B cell (primary cell): Measurements from ENCODE around the gene FMNL1. TPM values are rescaled to one million over a fixed set of nuclear protein-coding genes. Genes with fewer than 3 reads are reported as not detected.

ENCODE experiments used
- ATAC-seq: fragments of 200-7000 bp; cut with Tn5 transposase; one replicate; pipeline ENCODE4 v1.10.0; 2021; ENCODE audit warnings: low read depth, mild to moderate bottlenecking, moderate number of reproducible peaks, moderate library complexity
- CTCF ChIA-PET: fragments of 350-600 bp; sonication (Branson Sonifier 250); formaldehyde crosslinking; loops from one replicate; lab custom pipeline; 2021; ENCODE audit warnings: antibody characterized with exemption, inconsistent platforms; lab: Charles Lee
- POLR2A ChIA-PET: fragments of 350-600 bp; sonication (Branson Sonifier 250); formaldehyde crosslinking; loops from one replicate; lab custom pipeline; 2021; ENCODE audit warnings: antibody characterized with exemption; lab: Charles Lee
- DNase-seq: peaks from one replicate; pipeline ENCODE4 v3.0.0; 2013
- H2AFZ ChIP-seq: 2 replicates; pipeline ENCODE4 v1.6.1; 2012; ENCODE audit warnings: mild to moderate bottlenecking, low read depth, low read length; ENCODE audit not compliant: insufficient read depth, poor library complexity, severe bottlenecking
- H3K27ac ChIP-seq, 2 donors: 1 replicate in 1 of 2; 2 replicates in 1 of 2; pipeline ENCODE4 v1.5.1; 2012 to 2013; ENCODE audit warnings: low read length in 2 of 2, mild to moderate bottlenecking in 2 of 2, moderate library complexity in 1 of 2
- H3K27me3 ChIP-seq, 4 experiments: fragments of 200-600 bp in 1 of 4; sonication (generic) in 1 of 4; replicated peaks in 1 of 4; 1 replicate in 2 of 4; 2 replicates in 2 of 4; pipeline versions ENCODE4 v1.6.1 to v1.7.0; 2013 to 2016; ENCODE audit warnings: low read length in 3 of 4, mild to moderate bottlenecking in 2 of 4, mixed read lengths in 1 of 4, moderate library complexity in 1 of 4; ENCODE audit not compliant: insufficient read depth in 4 of 4, control insufficient read depth in 3 of 4; ENCODE audit errors: control extremely low read depth in 1 of 4
- H3K36me3 ChIP-seq, 2 experiments: replicated peaks in 1 of 2; 1 replicate in 1 of 2; 2 replicates in 1 of 2; pipeline versions ENCODE4 v1.6.1 to v1.7.1; 2013; ENCODE audit warnings: low read length in 1 of 2; ENCODE audit not compliant: insufficient read depth in 2 of 2, control insufficient read depth in 1 of 2; ENCODE audit errors: control extremely low read depth in 1 of 2, extremely low read depth in 1 of 2
- H3K4me1 ChIP-seq, 2 donors: fragments of 200-600 bp in 1 of 2; sonication (generic) in 1 of 2; 1 replicate in 1 of 2; 2 replicates in 1 of 2; pipeline versions ENCODE4 v1.5.1 to v1.6.1; 2013 to 2017; ENCODE audit warnings: low read length in 2 of 2; ENCODE audit not compliant: control insufficient read depth in 2 of 2, insufficient read depth in 2 of 2
- H3K4me2 ChIP-seq: replicated peaks from 2 replicates; pipeline ENCODE3; 2012; ENCODE audit warnings: mild to moderate bottlenecking, low read depth, low read length; ENCODE audit not compliant: poor library complexity, severe bottlenecking
- H3K4me3 ChIP-seq, 5 experiments: fragments of 200-600 bp in 1 of 5; sonication (generic) in 1 of 5; 1 replicate in 3 of 5; 2 replicates in 2 of 5; pipeline versions ENCODE4 v1.5.1 to v1.7.0; 2011 to 2016; ENCODE audit warnings: low read length in 4 of 5, mild to moderate bottlenecking in 4 of 5, low read depth in 2 of 5, control low read depth in 1 of 5, moderate library complexity in 1 of 5; ENCODE audit not compliant: insufficient read depth in 1 of 5; ENCODE audit errors: control extremely low read depth in 1 of 5, extremely low read depth in 1 of 5
- H3K79me2 ChIP-seq: fragments of 200-600 bp; sonication (generic); one replicate; pipeline ENCODE4 v1.6.0; 2016; ENCODE audit warnings: low read length; ENCODE audit not compliant: control insufficient read depth, insufficient read depth
- H3K9ac ChIP-seq: fragments of 200-600 bp; sonication (generic); 2 replicates; pipeline ENCODE4 v1.6.1; 2017; ENCODE audit warnings: mild to moderate bottlenecking, low read length, moderate library complexity
- H3K9me3 ChIP-seq, 3 donors: one replicate each; pipeline versions ENCODE4 v1.6.1 to v1.7.1; 2013; ENCODE audit warnings: low read length in 2 of 3; ENCODE audit not compliant: control insufficient read depth in 2 of 3, insufficient read depth in 1 of 3; ENCODE audit errors: control extremely low read depth in 1 of 3
- H4K20me1 ChIP-seq: 2 replicates; pipeline ENCODE4 v1.6.0; 2012; ENCODE audit warnings: mild to moderate bottlenecking, low read length; ENCODE audit not compliant: insufficient read depth, control insufficient read depth, poor library complexity, severe bottlenecking
- H3K27ac Mint-ChIP-seq: one replicate; pipeline ENCODE4 v1.8.0; 2021; ENCODE audit warnings: mixed read lengths
- H3K27me3 Mint-ChIP-seq: one replicate; pipeline ENCODE4 v1.8.0; 2021; ENCODE audit warnings: mixed read lengths
- H3K4me1 Mint-ChIP-seq: one replicate; pipeline ENCODE4 v1.8.0; 2021; ENCODE audit warnings: mixed read lengths
- H3K4me3 Mint-ChIP-seq: one replicate; pipeline ENCODE4 v1.8.0; 2021; ENCODE audit warnings: mixed read lengths
- H3K9me3 Mint-ChIP-seq: one replicate; pipeline ENCODE4 v1.8.0; 2022; ENCODE audit warnings: mixed read lengths; ENCODE audit not compliant: insufficient read depth
- EZH2 ChIP-seq: IDR thresholded peaks from 2 replicates; pipeline ENCODE4 v1.6.1; 2012; ENCODE audit warnings: borderline replicate concordance, low read depth, mild to moderate bottlenecking, moderate library complexity, low read length; ENCODE audit not compliant: insufficient read depth, poor library complexity, severe bottlenecking
- WGBS: methylation state at CpG from one replicate; pipeline ENCODE4 v1.1.5; 2013; ENCODE audit warnings: missing lambda C conversion rate; ENCODE audit not compliant: insufficient coverage; 5-methylcytosine and 5-hydroxymethylcytosine counted together
- intact Hi-C: fragments of 100-400 bp; cut with micrococcal nuclease; formaldehyde crosslinking; loops from one replicate; pipeline ENCODE4 v1.10.0; 2022
- polyA plus RNA-seq: library from polyadenylated mRNA; depleted of rRNA; stranded (reverse); fragments of >200 nt; gene quantifications from 2 replicates; pipeline ENCODE4 v1.2.3, GENCODE V29; 2012
- total RNA-seq, 2 donors: library from RNA; stranded (reverse); fragments of 120-200 nt in 1 of 2; gene quantifications; 1 replicate in 1 of 2; 2 replicates in 1 of 2; pipeline versions ENCODE4 v1.2.3 to v1.2.4, GENCODE V29; 2013 to 2022
- TF ChIP-seq, protein P1 (sequence below): fragments of 200-600 bp; IDR thresholded peaks from one replicate; pipeline ENCODE4 v1.8.0; 2022; ENCODE audit warnings: antibody characterized with exemption, mild to moderate bottlenecking

The FMNL1 gene
- total and polyA plus RNA-seq, 2 donors (not counting 1 experiment from before 2014, with no cell fraction given): 386 to 663 TPM

DNA sequence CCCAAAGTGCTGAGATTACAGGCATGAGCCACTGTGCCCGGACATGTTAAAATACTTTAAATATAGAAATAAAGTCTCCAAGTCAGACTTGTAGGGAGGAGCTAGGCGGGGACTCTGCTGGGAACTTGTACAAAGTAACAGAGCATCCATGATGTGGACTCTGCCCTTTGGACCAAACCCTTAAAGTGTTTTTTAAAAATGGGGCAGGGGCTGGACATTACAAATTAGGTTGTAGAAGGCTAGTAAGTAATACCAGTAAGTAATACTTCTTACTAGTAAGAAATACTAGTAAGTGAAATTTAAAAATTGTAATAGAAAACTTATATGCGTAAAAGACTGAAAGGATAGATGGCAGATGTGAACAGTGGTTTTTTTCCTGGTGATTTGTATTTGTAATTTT is 49.9 kb downstream of the FMNL1 start:
- CTCF ChIA-PET: interaction anchor here (0.7 to 17.0 kb wide), 9 partner anchors 12 to 118 kb away, joined by 3 to 520 read pairs (median 4); partner anchors contain the start of gene FMNL1
- TF ChIP-seq, protein P1, sequence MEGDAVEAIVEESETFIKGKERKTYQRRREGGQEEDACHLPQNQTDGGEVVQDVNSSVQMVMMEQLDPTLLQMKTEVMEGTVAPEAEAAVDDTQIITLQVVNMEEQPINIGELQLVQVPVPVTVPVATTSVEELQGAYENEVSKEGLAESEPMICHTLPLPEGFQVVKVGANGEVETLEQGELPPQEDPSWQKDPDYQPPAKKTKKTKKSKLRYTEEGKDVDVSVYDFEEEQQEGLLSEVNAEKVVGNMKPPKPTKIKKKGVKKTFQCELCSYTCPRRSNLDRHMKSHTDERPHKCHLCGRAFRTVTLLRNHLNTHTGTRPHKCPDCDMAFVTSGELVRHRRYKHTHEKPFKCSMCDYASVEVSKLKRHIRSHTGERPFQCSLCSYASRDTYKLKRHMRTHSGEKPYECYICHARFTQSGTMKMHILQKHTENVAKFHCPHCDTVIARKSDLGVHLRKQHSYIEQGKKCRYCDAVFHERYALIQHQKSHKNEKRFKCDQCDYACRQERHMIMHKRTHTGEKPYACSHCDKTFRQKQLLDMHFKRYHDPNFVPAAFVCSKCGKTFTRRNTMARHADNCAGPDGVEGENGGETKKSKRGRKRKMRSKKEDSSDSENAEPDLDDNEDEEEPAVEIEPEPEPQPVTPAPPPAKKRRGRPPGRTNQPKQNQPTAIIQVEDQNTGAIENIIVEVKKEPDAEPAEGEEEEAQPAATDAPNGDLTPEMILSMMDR: no peak
- TF ChIP-seq EZH2: no peak
- intact Hi-C loops: loop anchor here (1.0 kb wide), 1 partner anchor 52 kb away; no protein-coding TSS in a partner anchor

DNA sequence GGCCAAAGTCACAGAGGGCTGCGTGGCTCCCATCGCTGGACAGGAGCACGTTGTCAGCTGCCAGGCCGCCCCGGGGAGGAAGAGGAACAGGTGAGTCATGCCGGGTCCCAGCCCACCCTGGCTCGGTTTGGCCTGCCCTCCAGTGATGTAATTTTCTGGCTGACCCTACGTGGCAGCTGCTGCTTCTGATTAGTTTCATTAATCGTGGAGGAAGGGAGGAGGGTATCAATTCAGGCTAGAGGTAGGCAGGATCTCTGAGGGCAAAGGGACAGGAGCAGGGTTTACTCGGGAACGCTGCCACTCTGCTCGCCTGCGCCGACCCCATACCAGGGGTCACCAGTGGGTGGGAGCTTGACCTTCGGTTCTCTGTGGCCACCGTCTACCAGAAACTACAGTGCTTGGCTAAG is 51.9 kb downstream of the FMNL1 start:
- Histone ChIP-seq H3K9me3 (no peaks in the 10 kb centered on the region), H2AFZ (no peak overlapping the region), H3K27ac (no peak overlapping the region), H3K9ac (no peak overlapping the region), H4K20me1 (peaks cover 59% of the 10 kb centered on the region), H3K36me3 (peaks cover 0 to 65% of the 10 kb centered on the region in 2 experiments), H3K4me3 (no peak overlapping the region), H3K4me1 (peaks cover 4 to 5% of the 10 kb centered on the region in 2 donors), H3K27me3 (no peaks in the 10 kb centered on the region), H3K79me2 (peaks cover 30% of the 10 kb centered on the region), H3K4me2 (no peak overlapping the region)
- Mint-ChIP-seq H3K4me3 (no peak overlapping the region), H3K4me1 (peaks cover 6% of the 10 kb centered on the region), H3K9me3 (no peaks in the 10 kb centered on the region), H3K27me3 (no peaks in the 10 kb centered on the region), H3K27ac (no peak overlapping the region)
- TF ChIP-seq, protein P1: no peak
- TF ChIP-seq EZH2: no peak
- 99% methylated on average over 14 of the region's 16 CpGs for WGBS
- intact Hi-C loops: no loop called here
- DNase-seq (no peak), ATAC-seq (no peak)
- ChIA-PET CTCF (interaction anchor here (1.5 to 17.0 kb wide), 4 partner anchors 26 to 116 kb away, joined by 4 to 520 read pairs (median 60); partner anchors contain the start of gene FMNL1), POLR2A (no interaction called here)

More for the DNA sequence above, 49.9 kb downstream of the FMNL1 start:
- Histone ChIP-seq H3K9ac (no peak overlapping the region), H2AFZ (no peak overlapping the region), H3K4me1 (no peaks in the 10 kb centered on the region), H3K79me2 (peaks cover 30% of the 10 kb centered on the region), H3K27me3 (no peaks in the 10 kb centered on the region), H3K4me3 (no peak overlapping the region), H4K20me1 (peaks cover 52% of the 10 kb centered on the region), H3K27ac (no peak overlapping the region), H3K9me3 (no peaks in the 10 kb centered on the region), H3K4me2 (no peak overlapping the region), H3K36me3 (peaks cover 0 to 77% of the 10 kb centered on the region in 2 experiments)
- Mint-ChIP-seq H3K27ac (no peak overlapping the region), H3K4me3 (no peak overlapping the region), H3K9me3 (no peaks in the 10 kb centered on the region), H3K27me3 (no peaks in the 10 kb centered on the region), H3K4me1 (no peaks in the 10 kb centered on the region)
- DNase-seq (no peak), ATAC-seq (no peak)
- POLR2A ChIA-PET: interaction anchor here (1.0 kb wide), 1 partner anchor 18 kb away, joined by 5 read pairs; no protein-coding TSS in a partner anchor
- 100% methylated on average over 1 of the region's 3 CpGs for WGBS
